K562 (cell line): ENCODE measurements around the gene KLHL12. TPM values are rescaled to one million over a fixed set of nuclear protein-coding genes. Genes with fewer than 3 reads are reported as not detected.

Experiments used
- BHLHE40 ChIP-seq: IDR thresholded peaks from 2 replicates; pipeline ENCODE4 v1.6.1; 2011; ENCODE audit warnings: low read length, improper control_type of control experiment
- BRD4 ChIP-seq: fragments of 200-600 bp; sonication (generic); IDR thresholded peaks from 2 replicates; pipeline ENCODE4 v1.6.1; 2017; ENCODE audit warnings: inconsistent platforms
- DIDO1 ChIP-seq: fragments of 450-650 bp; IDR thresholded peaks from 2 replicates; pipeline ENCODE4 v1.6.1; 2016; ENCODE audit warnings: low read depth, missing biosample characterization, missing genetic modification characterization
- EGR1 ChIP-seq: fragments of 450-650 bp; conservative IDR thresholded peaks from 2 replicates; pipeline ENCODE4 v1.6.1; 2017; ENCODE audit warnings: mild to moderate bottlenecking
- EHMT2 ChIP-seq: fragments of 450-650 bp; IDR thresholded peaks from 2 replicates; pipeline ENCODE4 v1.6.1; 2018; ENCODE audit warnings: antibody characterized with exemption
- HDAC8 ChIP-seq: fragments of 450-650 bp; IDR thresholded peaks from 2 replicates; pipeline ENCODE4 v1.6.1; 2016; ENCODE audit warnings: mild to moderate bottlenecking, missing genetic modification characterization, moderate library complexity, missing compliant biosample characterization
- JUND ChIP-seq, 2 experiments: IDR thresholded peaks; 2 replicates in 1 of 2; 3 replicates in 1 of 2; pipeline ENCODE4 v1.6.1; 2011; ENCODE audit warnings: borderline replicate concordance in 2 of 2, low read depth in 2 of 2, low read length in 2 of 2, improper control_type of control experiment in 1 of 2, missing biosample characterization in 1 of 2, missing genetic modification characterization in 1 of 2, missing genetic modification reagents in 1 of 2
- NCOR1 ChIP-seq: fragments of 450-650 bp; IDR thresholded peaks from 2 replicates; pipeline ENCODE4 v1.6.1; 2016; ENCODE audit warnings: mild to moderate bottlenecking, moderate library complexity
- NRF1 ChIP-seq, 2 experiments: fragments of 450-650 bp; IDR thresholded peaks in 1 of 2; conservative IDR thresholded peaks in 1 of 2; 2 replicates each; pipeline ENCODE4 v1.6.1; 2014; ENCODE audit warnings: mild to moderate bottlenecking in 2 of 2
- PHF8 ChIP-seq: fragments of 200-600 bp; sonication (generic); IDR thresholded peaks from 2 replicates; pipeline ENCODE4 v1.6.1; 2012; ENCODE audit warnings: mixed run types, mild to moderate bottlenecking, inconsistent platforms, low read length, moderate library complexity, borderline replicate concordance
- RBM14 ChIP-seq: fragments of 200-400 bp; formaldehyde crosslinking; IDR thresholded peaks from 2 replicates; pipeline ENCODE4 v1.6.1; 2018; ENCODE audit warnings: low read depth, mild to moderate bottlenecking, low read length, moderate library complexity, borderline replicate concordance; ENCODE audit not compliant: insufficient read depth
- SAFB2 ChIP-seq: fragments of 200-400 bp; formaldehyde crosslinking; IDR thresholded peaks from 2 replicates; pipeline ENCODE4 v1.6.1; 2018; ENCODE audit warnings: borderline replicate concordance, low read length, low read depth, moderate library complexity; ENCODE audit not compliant: severe bottlenecking
- SETDB1 ChIP-seq: IDR thresholded peaks from one replicate; pipeline ENCODE4 v1.6.1; 2012; ENCODE audit warnings: low read length, control low read depth, inconsistent platforms
- TRIM24 ChIP-seq, 2 experiments: fragments of 450-650 bp; IDR thresholded peaks; 2 replicates each; pipeline ENCODE4 v1.6.1; 2016
- ZKSCAN1 ChIP-seq: fragments of 150-350 bp; IDR thresholded peaks from 2 replicates; pipeline ENCODE4 v1.6.1; 2016; ENCODE audit warnings: low read depth, low read length
- ZNF785 ChIP-seq: fragments of 250-450 bp; sonication (Bioruptor Pico); IDR thresholded peaks from 2 replicates; pipeline ENCODE4 v1.4.0; 2020; ENCODE audit warnings: mild to moderate bottlenecking
- polyA plus RNA-seq, 8 experiments: library from polyadenylated mRNA; depleted of rRNA in 4 of 8; stranded (reverse) in 5 of 8; unstranded in 3 of 8; fragments of >200 nt; fragmentation: Nextera tagmentation in 2 of 8; fragmentation: Illumina TruSeq in 1 of 8; extraction: Ambion mirVana in 2 of 8; extraction: Trizol in 1 of 8; gene quantifications; 2 replicates each; pipeline versions ENCODE4 v1.2.1 to v1.2.3, GENCODE V29; 2011 to 2014; ENCODE audit warnings: inconsistent platforms in 1 of 8, missing spikeins in 1 of 8
- total RNA-seq, 7 experiments: library from RNA; depleted of rRNA in 6 of 7; stranded (reverse); fragments of >200 nt in 6 of 7; fragmentation: Illumina TruSeq in 2 of 7; extraction: Trizol in 2 of 7; gene quantifications; 2 replicates each; pipeline versions ENCODE4 v1.2.1 to v1.2.3, GENCODE V29; 2011 to 2021; ENCODE audit warnings: low replicate concordance in 1 of 7
- TF ChIP-seq, protein P1 (sequence below): sonication (generic); formaldehyde crosslinking; IDR thresholded peaks from 2 replicates; pipeline ENCODE4 v1.8.0; 2023; ENCODE audit warnings: mild to moderate bottlenecking, missing genetic modification reagents
- TF ChIP-seq, protein P2 (sequence below): fragments of 250-450 bp; sonication (Bioruptor Pico); IDR thresholded peaks from 2 replicates; pipeline ENCODE4 v1.9.0; 2021; ENCODE audit warnings: mild to moderate bottlenecking, inconsistent platforms
- TF ChIP-seq, protein P3 (sequence below): sonication (generic); formaldehyde crosslinking; IDR thresholded peaks from 2 replicates; pipeline ENCODE4 v1.9.0; 2022; ENCODE audit warnings: mild to moderate bottlenecking, missing genetic modification reagents
- TF ChIP-seq, protein P4 (sequence below): sonication (generic); formaldehyde crosslinking; IDR thresholded peaks from 2 replicates; pipeline ENCODE4 v1.5.0; 2020; ENCODE audit warnings: missing genetic modification reagents

Gene KLHL12
- total and polyA plus RNA-seq, 9 of the 15 experiments (the other 6 are each of a cell fraction or from before 2014, with no cell fraction given), result 23.1 to 85.1 (median 35.0) TPM

GRCh38 chr1:202860744-202861419 lies 66.2 kb downstream of the KLHL12 start (continued):
- TF ChIP-seq ZNF785 (CRISPR knock-in tag), result no peak
- no peak for TF ChIP-seq PHF8
- TF ChIP-seq, protein P1, sequence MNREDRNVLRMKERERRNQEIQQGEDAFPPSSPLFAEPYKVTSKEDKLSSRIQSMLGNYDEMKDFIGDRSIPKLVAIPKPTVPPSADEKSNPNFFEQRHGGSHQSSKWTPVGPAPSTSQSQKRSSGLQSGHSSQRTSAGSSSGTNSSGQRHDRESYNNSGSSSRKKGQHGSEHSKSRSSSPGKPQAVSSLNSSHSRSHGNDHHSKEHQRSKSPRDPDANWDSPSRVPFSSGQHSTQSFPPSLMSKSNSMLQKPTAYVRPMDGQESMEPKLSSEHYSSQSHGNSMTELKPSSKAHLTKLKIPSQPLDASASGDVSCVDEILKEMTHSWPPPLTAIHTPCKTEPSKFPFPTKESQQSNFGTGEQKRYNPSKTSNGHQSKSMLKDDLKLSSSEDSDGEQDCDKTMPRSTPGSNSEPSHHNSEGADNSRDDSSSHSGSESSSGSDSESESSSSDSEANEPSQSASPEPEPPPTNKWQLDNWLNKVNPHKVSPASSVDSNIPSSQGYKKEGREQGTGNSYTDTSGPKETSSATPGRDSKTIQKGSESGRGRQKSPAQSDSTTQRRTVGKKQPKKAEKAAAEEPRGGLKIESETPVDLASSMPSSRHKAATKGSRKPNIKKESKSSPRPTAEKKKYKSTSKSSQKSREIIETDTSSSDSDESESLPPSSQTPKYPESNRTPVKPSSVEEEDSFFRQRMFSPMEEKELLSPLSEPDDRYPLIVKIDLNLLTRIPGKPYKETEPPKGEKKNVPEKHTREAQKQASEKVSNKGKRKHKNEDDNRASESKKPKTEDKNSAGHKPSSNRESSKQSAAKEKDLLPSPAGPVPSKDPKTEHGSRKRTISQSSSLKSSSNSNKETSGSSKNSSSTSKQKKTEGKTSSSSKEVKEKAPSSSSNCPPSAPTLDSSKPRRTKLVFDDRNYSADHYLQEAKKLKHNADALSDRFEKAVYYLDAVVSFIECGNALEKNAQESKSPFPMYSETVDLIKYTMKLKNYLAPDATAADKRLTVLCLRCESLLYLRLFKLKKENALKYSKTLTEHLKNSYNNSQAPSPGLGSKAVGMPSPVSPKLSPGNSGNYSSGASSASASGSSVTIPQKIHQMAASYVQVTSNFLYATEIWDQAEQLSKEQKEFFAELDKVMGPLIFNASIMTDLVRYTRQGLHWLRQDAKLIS, result no peak
- no peak for TF ChIP-seq SETDB1
- 0 out of 2 replicates have a peak, but pooled peaks have one; percentile 32 for TF ChIP-seq RBM14
- no peak for TF ChIP-seq JUND (IDR thresholded peaks at IDR 0.05; ENCODE audit: borderline replicate concordance, low read depth, low read length)
- no peak for TF ChIP-seq JUND (tag; IDR thresholded peaks at IDR 0.05; ENCODE audit: borderline replicate concordance, low read depth, low read length)
- peak; percentile 86 for TF ChIP-seq EGR1
- TF ChIP-seq DIDO1 (tag), result no peak
- TF ChIP-seq NRF1 (conservative IDR thresholded peaks at IDR 0.05 in 1 of 2, IDR thresholded peaks at IDR 0.05 in 1 of 2), result peak; percentile 76 to 79
- TF ChIP-seq EHMT2, result no peak
- no peak for TF ChIP-seq BHLHE40
- TF ChIP-seq, protein P2, sequence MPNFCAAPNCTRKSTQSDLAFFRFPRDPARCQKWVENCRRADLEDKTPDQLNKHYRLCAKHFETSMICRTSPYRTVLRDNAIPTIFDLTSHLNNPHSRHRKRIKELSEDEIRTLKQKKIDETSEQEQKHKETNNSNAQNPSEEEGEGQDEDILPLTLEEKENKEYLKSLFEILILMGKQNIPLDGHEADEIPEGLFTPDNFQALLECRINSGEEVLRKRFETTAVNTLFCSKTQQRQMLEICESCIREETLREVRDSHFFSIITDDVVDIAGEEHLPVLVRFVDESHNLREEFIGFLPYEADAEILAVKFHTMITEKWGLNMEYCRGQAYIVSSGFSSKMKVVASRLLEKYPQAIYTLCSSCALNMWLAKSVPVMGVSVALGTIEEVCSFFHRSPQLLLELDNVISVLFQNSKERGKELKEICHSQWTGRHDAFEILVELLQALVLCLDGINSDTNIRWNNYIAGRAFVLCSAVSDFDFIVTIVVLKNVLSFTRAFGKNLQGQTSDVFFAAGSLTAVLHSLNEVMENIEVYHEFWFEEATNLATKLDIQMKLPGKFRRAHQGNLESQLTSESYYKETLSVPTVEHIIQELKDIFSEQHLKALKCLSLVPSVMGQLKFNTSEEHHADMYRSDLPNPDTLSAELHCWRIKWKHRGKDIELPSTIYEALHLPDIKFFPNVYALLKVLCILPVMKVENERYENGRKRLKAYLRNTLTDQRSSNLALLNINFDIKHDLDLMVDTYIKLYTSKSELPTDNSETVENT (CRISPR knock-in tag), result no peak
- TF ChIP-seq, protein P3, sequence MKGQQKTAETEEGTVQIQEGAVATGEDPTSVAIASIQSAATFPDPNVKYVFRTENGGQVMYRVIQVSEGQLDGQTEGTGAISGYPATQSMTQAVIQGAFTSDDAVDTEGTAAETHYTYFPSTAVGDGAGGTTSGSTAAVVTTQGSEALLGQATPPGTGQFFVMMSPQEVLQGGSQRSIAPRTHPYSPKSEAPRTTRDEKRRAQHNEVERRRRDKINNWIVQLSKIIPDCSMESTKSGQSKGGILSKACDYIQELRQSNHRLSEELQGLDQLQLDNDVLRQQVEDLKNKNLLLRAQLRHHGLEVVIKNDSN (CRISPR knock-in tag), result 0 out of 2 replicates have a peak, but pooled peaks have one; percentile 24
- no peak for TF ChIP-seq BRD4
- TF ChIP-seq HDAC8 (tag), result no peak
- TF ChIP-seq NCOR1, result no peak
- no peak for TF ChIP-seq TRIM24 (IDR thresholded peaks at IDR 0.05)
- TF ChIP-seq SAFB2, result no peak
- no peak for TF ChIP-seq ZKSCAN1
- TF ChIP-seq, protein P4, sequence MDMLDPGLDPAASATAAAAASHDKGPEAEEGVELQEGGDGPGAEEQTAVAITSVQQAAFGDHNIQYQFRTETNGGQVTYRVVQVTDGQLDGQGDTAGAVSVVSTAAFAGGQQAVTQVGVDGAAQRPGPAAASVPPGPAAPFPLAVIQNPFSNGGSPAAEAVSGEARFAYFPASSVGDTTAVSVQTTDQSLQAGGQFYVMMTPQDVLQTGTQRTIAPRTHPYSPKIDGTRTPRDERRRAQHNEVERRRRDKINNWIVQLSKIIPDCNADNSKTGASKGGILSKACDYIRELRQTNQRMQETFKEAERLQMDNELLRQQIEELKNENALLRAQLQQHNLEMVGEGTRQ (CRISPR knock-in tag), result no peak
